Activated T-cell treated with anti-CD3 and anti-CD28 coated beads for 1 hour (primary cell): ENCODE measurements around the gene PACSIN1.

Source experiments
- DNase-seq: peaks from one replicate; pipeline ENCODE4 v3.0.0-alpha.2; 2020; ENCODE audit warnings: low read depth

PACSIN1 gene

DNA sequence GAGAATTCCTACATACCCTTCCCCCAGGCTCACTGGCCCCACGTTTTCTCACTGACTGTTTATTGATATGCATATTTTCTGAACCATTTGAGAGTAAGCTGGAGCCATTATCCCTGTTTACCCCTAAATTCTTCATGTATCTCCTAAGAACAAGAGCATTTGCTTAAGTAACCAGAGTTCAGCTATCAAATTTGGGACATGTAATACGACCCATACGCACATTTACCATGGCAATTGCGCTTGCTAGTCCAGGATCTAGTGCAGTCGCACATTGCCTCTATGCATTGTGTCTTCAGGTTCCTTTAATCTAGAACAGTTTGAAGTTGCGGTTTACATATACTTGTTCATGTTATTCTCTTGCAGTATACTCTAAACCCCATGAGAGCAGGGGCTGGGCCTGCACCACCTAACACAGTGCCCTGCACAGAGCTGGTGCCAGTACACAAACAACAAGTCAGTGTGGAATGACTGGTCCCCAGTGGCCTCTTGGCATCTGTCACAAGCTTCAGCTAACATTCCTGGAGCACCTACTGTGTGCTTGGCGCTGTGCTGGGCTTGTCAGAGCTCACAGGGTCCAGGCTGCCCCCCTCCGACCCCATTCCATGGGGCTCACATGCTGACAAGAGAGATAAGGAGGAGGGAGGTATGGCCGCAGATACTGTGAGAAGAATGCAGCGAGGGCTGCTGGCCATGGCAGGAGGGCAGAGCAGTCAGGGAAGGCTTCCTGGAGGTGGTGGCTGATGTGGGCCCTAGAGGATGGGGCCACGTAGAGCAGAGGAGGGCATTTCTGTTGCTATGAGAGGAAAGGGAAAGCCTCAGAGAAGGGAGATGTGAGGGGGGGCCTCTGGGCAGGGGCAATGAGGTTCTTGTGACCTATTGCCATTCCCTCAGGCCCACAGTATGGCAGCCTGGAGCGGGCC is 62.1 kb downstream of the PACSIN1 start:
- DNase-seq: no peak

DNA sequence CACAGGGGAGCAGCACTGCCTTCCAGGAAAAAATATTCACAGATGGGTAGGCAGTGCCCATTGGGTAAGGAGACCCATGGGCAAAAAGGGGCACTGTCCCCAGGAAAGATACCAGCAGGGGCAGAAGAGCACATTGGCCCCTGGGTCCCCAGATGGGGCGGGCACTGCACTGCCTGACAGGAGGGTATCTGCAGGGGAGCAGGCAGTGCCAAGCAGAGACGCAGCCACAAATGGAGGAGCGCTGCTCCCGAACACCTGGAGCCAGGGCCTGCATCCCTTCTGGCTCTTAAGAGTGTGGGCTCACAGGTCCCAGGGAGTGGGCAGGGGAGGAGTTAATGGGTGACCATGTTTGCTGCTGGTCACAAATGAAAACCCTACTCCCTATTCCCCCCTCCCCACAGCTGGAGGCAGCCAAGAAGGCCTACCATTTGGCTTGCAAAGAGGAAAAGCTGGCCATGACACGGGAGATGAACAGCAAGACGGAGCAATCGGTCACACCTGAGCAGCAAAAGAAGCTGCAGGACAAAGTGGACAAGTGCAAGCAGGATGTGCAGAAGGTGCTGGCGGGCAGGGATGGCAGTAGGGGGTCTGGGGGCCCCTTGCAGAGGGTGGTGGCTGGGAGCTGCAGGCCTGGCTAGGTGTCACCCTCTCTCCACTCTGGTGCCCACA is 63.3 kb downstream of the PACSIN1 start:
- no peak for DNase-seq

DNA sequence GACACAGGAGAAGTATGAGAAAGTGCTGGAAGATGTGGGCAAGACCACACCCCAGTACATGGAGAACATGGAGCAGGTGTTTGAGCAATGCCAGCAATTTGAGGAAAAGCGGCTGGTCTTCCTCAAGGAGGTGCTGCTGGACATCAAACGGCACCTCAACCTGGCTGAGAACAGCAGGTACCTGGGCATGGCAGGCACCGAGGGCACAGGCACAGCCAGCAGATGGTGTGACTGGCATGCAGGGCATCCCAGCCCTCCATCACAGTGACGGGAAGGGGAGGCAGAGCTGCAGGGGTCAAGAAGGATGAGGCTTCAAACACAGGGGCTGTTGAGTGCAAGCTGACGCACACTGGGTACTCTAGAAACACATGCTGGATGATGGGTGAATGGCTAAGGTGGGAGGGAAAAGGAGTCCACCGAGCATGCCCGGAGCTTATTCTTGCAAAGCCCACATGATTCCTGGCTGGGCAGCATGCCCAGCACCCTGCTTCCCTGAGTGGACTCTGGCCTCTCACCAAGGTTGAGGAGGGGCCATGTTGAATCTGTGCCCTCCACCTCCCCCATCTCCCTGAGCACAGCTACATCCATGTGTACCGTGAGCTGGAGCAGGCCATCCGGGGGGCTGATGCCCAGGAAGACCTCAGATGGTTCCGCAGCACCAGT is 63.9 kb downstream of the PACSIN1 start:
- no peak for DNase-seq

DNA sequence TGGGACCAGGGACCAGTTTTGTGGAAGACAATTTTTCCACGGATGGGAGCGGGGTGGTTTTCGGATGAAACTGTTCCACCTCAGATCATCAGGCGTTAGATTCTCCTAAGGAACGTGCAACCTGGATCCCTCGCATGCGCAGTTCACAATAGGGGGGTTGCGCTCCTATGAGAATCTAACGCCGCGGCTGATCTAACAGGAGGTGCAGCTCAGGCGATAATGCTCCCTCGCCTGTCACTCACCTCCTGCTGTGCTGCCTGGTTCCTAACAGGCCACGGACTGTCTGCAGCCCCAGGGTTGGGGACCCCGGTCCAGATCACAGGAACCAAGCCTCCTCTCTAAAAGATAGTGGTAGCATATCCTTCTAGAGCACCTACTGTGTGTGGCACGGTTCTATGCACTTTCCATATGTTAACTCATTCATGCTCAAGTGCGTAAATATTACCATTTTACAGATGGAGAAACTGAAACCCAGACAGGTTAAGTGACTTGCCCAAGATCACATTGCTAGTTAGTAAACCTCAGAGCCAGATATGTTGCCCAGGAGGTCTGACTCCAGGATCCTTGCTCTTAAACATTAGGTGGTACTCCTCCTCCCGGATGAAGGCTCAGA is 65.0 kb downstream of the PACSIN1 start:
- DNase-seq: no peak

DNA sequence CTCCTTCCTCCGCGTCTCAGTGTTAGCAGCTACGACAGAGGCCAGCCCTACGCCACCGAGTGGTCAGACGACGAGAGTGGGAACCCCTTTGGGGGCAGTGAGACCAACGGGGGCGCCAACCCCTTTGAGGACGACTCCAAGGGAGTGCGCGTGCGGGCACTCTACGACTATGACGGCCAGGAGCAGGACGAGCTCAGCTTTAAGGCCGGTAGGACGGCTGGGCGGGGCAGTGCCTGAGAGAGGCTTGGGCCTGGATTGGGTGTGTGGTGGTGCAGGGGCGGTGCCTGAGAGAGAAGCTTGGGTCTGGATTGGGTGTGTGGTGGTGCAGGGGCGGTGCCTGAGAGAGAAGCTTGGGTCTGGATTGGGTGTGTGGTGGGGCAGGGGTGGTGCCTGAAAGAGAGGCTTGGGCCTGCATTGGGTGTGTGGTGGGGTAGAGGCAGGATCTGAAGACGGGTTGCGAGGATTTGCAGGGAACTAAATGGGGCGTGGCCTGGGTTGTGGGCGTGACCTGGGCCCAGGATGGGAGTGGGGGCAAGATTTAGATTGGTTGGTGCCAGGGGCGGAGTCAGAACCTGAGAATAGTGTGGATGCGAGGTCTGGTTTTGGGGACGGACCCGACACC is 65.8 kb downstream of the PACSIN1 start:
- no peak for DNase-seq

DNA sequence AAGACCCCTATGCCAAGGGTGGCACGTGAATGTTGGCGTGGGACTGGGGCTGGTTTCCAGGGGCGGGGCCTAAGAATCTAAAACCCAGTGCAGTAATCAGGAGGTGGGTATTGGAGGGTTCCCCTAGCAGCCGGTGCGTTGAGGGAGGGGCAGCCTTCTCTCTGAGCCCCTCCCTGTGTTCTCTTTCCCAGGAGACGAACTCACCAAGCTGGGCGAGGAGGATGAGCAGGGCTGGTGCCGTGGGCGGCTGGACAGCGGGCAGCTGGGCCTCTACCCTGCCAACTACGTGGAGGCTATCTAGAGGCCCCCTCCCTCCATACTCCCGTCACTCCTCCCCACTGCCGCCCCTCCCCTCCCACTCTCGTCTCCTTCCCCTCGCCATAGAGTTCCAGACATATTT is 66.4 kb downstream of the PACSIN1 start:
- DNase-seq: no peak

DNA sequence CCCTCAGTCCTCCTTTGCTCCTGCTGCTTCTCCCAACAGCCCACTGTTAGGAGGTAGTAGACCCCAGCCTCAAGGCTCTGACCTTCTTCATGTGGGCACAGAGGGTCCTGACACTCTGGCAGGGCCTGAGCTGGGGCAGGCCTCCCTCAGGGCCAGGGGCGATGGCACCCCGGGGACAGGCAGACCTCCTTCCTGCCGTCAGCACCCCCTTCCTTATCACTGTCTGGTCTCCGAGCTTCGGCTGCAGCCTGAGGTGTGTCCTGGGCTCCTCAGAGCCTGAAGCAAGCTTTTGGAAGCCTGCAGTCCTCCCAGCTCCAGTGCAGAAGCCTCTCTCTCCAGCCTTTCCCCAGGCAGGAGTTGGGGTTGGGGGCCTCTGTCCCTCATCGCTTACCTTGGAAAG is 68.3 kb downstream of the PACSIN1 start:
- DNase-seq: no peak

DNA sequence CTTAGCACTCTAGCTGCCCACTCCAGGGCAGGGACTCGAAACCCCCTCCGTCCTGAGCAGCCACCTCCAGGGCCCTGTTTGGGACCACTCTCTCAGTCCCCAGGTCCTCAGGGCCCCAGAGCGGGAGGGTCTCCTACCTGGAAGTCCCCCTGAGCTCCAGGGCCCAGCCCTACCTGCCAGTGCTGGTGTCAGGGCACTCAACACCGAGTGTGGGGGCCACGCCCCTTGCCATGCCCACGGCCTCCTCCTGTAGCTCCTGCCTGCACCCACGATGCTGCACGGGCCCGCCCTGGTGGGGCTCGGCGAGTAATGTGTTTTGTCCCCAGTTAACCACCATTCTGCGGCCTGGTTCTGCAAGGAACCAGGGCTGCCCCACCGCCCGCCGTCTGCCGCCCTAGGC is 68.8 kb downstream of the PACSIN1 start:
- no peak for DNase-seq

DNA sequence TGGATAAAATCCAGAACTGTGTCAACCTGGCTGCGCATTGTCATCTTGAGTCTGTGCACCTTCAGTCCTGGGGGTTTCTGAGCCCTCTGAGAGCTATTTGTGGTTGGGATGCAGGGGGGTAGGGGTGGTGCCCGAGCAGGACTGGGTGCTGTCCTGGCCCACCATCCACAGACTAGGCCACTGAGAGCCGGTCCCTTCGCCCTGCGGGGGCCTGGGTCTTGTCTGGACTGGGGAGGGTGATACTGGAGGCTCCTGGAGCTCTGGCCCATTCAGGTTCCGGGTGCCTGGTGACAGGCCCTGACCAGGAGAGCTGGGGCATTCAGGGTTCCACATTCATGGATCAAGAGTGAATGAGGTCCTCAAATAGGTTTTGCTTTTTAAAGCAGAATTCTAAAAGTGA is 69.3 kb downstream of the PACSIN1 start:
- no peak for DNase-seq

DNA sequence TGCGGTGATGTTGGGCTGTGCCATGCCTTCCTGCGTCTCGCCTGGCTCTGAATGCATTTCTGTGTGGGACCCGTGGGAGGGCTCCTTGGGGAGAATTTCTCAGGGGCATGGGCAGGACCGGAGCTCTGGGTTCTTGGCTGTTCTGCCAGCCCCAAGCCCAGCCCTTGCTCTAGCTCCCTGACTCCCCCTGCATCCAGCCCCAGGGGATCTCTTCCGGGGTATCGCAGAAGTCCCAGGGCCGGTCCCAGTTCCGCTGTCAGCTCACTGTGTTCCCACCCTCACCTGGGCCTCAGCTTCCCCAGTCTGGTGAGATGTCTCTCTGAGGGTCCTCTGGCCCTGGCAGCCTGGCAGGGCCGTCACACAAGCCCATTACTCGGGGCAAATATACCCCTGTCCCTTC is 69.8 kb downstream of the PACSIN1 start:
- DNase-seq: no peak

DNA sequence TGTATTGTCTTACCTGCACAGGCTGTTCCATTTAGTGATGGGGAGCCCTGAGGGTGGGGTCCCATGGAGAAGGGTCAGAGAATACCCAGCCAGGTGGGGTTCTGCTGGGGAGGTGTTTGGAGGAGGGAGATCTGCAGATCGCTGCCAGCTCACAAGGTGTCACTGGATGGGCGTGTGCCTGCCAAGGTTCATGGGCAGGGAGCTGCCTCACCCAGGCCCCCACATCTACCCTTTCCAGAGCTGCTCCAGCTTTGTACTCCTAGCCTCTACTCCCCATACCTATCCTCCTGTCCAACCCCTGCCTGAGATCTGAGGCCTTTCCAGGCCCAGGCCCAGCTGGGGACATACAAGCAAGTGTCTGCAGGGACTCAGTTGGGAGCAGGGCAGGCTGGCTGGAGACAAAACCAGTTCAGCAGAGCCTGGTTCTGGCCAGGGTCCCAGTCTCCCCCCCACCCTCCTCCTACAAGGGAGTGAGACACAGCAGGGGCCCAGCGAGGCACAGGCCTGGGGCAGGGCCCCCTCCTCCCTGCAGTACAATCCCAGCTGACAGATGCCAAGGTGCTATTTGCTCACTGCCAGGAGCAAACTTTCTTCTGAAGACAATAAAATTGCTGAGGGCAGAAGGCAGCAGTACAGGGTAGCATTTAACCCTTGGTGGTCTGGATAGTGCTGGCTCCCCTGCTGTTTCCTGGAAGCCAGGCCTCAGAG is 70.5 kb downstream of the PACSIN1 start:
- no peak for DNase-seq

DNA sequence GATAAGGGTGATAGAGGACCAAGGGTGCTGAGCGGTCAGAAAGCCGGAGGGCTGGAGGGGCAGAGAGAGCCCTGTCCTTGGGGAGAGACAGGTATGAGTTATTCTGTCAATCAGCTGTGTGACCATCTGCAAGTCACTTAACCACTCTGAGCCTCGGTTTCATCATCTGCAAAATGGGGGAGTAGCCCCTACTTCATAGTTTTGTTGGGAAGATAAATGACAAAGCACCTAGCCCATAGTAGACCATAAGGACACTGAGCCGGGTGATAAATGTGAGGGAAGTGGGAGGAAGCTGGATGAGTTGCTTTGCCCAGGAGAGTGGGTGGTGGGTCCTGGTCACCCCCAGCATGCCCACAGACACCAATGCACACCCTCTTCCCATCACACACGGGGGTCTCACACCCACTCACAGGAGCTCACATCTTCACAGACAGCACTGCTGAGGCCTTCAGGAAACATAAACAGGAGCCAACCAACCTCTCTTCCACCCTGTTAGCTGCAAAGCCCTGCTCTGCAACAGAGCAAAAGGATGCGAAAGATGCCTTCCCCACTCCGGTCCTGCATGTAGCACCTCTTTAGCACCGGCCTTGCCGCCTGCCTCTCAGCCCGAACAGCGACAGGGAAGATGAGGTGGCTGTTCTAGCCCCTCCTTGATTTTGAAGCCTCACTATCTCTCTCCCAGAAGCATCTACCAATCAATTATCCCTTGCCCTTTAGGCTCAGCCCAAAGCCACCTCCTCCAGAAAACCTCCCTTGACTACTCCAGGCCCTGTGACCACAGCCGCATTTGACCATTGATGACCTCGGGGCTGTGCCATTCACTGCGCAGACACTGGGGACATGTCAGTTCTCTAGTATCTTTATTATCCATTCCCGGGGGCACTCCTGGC is 71.3 kb downstream of the PACSIN1 start:
- DNase-seq: no peak

DNA sequence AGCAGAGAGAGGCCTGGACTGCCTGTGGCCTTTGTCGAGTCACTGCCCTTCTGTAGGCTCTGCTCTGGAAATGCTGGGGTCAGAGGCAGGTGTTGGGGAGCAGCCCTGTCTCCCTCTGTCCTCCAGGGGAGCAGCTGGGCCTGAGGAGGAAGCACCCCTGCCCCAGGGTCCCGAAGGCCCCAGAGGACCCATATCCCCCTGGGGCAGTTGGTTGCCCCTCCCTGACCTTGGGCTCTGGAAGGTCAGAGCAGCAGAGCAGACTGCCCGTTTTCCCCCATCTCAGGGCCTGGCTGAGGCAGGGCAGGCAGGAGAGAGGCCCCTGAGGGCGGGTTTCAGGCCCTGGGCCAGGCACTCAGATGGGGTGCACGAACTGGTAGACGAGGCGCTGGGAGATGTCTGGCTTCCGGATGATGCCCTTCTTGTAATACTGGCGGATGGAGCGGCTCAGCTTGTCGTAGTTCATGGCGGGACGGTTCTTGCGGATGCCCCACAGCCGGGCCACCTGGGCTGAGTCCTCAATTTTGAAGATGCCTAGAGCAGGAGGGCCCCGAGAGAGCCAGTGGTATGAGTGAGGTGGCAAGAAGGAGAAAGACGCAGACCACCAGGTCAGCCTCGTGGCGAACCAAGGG is 72.2 kb downstream of the PACSIN1 start:
- DNase-seq: no peak

DNA sequence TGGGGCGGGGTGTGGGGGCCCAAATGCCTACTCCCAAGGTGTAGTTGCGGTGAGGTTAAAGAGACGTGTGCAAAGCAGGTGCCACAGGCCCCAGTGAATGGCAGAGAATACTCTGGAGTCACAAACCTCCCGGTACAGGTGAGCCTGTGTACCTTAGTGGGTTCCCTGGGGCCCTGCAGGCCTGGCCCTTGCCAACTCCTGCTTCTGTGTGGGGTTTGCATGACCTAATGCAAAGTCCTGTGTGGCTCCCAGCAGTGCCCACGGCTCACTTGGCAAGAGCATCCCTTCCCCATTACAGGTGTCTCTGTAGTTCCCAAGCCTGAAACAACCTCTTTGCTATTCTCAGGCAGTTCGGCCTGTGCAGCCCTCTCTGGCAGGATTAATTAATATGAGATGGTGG is 72.7 kb downstream of the PACSIN1 start:
- DNase-seq: no peak

DNA sequence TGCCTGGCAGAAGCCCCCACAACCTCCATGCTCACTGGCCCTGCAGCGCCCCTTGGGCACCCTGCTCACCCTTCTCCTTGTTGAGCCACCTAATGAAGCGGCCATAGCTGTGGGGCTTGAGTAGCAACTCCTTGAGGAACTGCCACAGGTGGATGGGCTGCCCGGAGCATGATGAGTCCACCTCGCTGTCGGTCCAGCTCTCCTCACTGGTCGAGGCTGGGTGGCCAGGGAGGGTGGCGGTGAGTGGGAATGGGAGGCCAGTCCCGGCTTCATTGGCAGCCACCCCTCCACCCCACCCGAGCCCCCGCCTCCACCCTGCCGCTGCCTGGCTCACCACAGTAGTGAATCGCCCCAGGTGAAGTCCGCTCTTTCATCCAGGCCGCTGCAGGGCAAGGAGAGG is 73.3 kb downstream of the PACSIN1 start:
- DNase-seq: no peak

DNA sequence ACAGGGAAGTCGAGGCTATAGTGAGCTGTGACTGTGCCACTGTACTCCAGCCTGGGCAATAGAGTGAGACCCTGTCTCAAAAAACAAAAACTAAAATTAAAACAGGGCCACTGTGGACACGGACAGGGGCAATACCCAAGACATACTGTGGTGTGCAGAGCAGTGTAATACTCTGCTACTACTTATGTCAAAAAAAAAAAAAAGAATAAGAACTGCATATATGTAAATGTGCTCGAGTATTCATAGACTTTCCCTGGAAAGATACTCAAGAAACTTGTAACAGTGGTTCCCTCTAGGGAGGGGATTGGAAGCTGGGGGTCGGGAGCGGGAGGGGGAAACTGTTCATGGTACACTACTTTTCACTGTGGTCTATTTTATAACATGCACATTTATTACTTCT is 74.3 kb downstream of the PACSIN1 start:
- DNase-seq: no peak

DNA sequence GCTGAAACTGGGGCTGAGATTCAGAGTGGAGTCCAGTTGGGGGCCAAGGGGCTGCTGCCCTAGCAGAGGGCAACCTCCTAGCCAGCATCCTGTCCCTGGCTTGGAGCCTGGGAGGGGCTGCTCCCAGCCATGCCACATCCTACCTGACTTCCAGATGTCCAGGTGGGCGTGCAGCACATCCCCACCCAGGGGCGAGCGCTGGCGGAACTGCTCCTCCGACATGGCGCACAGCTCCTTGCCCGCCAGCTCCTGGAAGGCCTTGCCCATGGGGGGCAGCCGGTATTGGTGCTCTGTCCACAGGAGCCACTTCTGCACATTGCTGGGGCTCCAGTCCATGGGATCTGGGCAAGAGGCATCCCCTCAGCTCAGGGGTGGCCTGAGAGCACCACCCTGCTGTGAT is 75.0 kb downstream of the PACSIN1 start:
- no peak for DNase-seq

DNA sequence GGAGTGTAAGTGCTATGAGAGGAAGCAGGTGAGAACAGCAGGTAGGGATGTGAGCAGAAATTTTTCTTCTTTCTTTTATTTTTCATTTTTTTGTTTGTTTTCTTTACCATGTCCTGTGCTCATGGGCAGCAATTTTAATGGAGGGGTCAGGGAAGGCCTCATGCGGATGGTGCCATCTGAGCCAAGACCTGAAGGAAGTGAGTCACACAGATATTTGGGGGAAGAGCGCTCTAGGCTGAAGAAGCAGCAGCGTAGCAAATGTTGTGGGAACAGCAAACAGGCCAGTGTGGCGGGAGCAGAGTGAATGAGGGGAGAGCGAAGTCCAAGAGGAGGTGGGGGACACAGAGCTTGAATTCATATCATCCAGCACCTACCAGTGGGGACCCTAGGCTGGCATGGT is 77.5 kb downstream of the PACSIN1 start:
- DNase-seq: no peak

DNA sequence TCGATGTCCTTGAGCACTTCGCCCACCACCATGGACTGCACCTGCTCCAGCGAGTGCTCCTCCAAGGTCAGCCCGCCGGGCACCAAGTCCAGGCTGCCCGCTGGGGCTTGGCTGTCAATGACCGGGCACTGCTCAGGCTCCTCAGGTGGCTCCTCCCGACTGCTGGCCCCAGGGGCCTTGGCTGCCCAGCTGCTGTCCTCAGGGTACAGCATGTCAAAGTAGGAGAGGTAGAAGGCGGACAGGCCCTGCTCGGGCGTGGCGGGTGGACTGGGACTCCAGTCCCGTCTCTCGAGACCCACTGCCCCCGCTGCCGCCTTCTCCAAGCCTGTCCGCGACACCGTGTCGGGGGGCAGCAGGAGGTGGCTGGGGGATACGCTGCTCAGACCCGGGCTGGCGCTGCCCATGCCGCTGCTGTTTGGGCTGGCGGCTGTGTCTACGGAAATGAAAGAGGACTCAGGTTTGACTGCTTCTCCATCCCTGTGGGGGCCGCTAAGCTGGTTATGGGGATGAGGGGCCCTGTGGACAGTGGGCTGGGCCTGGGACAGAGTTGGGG is 78.3 kb downstream of the PACSIN1 start:
- no peak for DNase-seq
